UCSD-AML1 (cell line): ENCODE data around the gene DPH6.
"Not testable (repeated sequence)": the region's sequence is repeated elsewhere in the genome, so short reads cannot be mapped to it uniquely, and the experiment has no call there.

Experiments
- DNase-seq: peaks from one replicate; lab custom pipeline; 2025; ENCODE audit not compliant: unreplicated experiment; lab: John Stamatoyannopoulos, UW

The DPH6 gene

DNA sequence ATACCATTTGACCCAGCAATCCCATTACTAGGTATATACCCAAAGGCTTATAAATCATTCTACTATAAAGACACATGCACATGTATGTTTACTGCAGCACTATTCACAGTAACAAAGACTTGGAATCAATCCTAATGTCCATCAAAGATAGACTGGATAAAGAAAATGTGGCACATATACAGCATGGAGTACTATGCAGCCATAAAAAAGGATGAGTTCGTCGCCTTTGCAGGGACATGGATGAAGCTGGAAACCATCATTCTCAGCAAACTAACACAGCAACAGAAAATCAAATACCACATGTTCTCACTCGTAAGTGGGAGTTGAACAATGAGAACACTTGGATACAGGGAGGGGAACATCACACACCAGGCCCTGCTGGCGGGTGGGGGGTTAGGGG is 104.7 kb downstream of the DPH6 start:
- not testable (repeated sequence) for DNase-seq

GRCh38 chr15:35440265-35440664 is 105.7 kb downstream of the DPH6 start:
- no peak for DNase-seq

DNA sequence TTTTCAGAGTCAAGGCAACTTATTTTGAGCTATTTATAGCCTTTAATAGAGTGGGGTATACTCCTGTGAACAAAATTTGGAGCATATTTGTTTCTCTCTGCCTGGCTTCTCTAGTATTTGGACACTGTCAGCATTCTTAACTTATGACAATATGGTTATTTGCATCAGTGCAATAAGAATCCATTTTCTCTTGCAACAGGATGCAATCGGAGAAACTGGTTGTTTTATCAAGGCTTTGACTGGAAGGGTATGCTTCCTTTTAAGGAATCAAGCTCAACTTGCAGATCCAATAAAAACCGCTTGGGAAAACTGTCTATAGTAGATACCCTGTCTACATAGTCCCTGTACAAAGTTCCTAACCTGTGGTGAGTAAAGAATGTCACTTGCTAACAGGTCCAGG is 106.7 kb downstream of the DPH6 start:
- no peak for DNase-seq

GRCh38 chr15:35437157-35437556 is 108.8 kb downstream of the DPH6 start:
- DNase-seq, result no peak

- DNase-seq, result no peak
Observed at GRCh38 chr15:35436422-35436821, 109.5 kb downstream of the DPH6 start.

DNA sequence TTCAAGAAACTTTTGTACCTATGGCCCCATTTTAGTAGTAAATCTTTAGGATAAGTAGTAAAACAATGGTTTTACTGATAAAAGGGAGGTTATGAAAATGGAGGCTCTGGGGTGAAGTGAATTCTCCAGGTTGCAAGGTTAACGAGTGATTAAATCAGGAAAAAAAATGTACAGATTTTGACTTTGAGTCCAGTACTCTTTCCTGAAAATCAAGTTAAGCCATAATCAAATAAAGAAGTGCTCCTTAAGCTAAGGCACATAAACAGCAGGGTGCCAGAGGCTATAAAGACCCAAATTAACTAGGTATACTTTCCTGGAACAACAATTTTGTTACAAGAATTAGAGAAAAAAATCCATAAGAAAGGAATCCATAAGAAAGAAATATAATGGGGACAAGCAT is 114.7 kb downstream of the DPH6 start:
- DNase-seq, result no peak

DNA sequence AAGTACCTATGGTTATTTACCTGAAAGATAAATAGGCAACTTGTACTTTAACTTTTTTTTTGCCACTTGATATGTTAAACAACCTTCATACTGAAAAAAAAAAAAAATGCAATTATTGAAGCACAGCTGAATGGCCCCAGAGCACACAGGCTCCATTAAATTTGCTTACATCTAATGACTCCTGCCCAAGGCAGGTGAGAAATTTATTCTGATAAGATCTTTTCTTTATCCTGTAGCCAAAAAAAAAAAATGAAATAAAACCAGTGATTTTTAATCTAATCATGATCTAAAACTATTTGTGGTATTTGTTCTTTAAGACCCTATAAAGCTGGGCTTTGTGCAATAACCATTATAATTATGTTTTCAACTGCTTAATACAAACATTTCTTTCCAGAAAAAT is 115.7 kb downstream of the DPH6 start:
- no peak for DNase-seq

DNA sequence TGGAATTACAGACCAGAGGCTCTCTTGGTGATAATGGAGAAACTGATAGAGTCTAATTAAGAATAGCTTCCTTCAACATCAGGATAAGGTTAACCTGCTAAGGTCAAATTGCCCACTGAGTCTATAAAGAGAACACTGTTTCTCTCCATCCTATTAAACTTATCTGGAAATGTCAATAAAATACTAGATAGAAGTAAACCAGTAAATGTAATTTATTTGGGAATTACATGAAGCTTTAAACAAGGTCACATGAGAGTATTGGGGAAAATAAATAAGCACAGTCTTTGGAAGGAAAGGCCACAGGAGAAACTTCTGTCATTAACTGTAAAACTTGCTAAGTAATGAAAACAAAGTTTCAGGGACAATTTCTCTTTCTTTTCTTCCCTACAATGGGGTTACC is 118.5 kb downstream of the DPH6 start:
- no peak for DNase-seq

DNA sequence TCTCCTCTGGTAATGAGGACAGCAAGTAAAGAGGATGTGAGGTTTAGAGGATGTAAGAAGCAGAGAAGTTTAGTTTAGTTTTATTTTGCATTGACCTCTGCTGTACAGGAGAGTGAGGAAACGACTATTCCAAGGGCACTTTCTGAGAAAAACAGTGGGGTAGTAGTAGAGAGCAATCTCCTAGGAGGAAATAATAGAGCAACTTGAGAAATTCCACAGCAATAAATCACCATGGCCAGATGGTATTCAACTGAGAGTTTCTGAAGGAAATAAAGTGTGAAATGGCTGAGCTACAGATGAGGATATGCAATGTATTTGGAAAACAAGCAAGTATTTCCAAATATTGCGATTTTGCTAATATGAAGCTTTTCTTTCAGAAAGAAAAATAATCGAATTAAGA is 118.9 kb downstream of the DPH6 start:
- no peak for DNase-seq

GRCh38 chr15:35410775-35411174 is 135.2 kb downstream of the DPH6 start:
- DNase-seq, result no peak

DNA sequence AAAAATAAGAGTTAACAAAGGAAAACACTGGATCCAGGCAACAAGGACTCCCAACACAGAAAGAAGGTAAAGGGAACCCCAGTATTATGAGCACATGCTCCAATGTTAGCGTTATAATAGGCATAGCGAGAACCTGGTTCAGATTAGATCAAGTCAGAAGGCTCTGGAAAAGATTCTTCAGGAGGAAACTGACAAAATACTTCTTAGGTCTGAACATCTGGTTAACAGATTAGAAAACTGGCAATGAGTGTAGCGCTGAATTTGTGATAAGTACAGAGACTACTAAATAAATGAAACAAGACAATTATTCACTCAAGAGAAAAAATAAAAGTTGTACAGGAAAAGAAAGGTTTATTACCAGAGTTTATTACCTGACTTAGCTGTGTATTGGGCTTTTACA is 146.1 kb downstream of the DPH6 start:
- DNase-seq, result no peak

GRCh38 chr15:35397027-35397426 is 148.9 kb downstream of the DPH6 start:
- DNase-seq, result no peak

DNA sequence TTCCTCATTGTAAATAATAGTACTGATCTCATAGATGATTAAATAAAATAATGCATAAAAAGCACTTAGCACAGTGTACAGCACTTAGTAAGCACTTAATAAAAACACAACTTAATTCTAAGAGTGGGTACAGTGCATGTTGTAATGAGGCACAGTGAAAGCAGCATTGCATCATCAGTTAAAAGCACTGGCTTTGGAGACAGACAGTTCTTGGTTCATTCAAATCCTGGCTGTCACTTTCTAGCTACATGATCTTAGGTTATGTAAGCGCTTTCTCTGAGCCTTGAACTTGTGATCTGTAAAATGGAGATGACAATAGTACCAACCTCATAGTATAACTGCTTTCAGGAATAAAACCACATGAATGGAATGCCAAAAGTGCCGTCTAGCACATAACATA is 151.5 kb downstream of the DPH6 start:
- DNase-seq, result no peak

DNA sequence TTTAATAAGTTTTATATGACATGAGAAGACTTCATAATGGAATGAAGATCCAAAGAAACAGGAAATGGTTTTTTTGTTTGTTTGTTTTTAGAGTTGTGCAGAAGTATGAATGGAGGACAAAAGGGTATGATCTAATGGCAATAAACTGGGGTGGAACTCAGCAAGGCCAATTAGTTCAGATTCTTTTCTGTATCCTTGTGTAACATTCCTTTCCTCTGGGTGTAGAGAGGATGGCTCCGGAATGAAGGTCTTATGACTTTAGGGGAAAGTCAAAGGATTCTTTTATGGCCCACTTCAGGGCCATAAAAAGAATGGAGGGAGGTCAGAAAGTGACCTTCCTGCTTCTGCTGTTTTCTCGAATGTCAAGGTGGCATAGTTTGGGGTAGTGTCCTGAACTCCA is 152.6 kb downstream of the DPH6 start:
- DNase-seq, result no peak

- not testable (repeated sequence) for DNase-seq
Observed at GRCh38 chr15:35391408-35391984, 154.5 kb downstream of the DPH6 start.

DNA sequence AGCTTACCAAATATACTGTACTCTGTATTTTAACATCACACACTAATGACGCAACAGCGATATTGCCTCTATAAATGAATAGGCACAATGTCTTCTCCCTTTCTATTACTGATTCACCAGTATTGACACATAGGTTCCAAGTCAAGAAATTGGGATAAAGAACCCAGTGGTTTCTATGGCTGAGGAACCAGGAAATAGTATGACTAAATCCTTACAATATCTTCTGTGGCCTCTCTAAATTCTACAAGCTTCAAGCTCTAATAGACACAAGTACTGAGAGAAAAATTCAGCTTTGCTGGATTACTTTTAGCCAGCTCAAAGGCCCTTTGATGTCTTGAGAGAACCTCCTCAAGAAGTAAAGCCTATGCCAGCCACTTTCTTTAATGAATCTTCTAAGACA is 162.5 kb downstream of the DPH6 start:
- DNase-seq, result no peak

DNA sequence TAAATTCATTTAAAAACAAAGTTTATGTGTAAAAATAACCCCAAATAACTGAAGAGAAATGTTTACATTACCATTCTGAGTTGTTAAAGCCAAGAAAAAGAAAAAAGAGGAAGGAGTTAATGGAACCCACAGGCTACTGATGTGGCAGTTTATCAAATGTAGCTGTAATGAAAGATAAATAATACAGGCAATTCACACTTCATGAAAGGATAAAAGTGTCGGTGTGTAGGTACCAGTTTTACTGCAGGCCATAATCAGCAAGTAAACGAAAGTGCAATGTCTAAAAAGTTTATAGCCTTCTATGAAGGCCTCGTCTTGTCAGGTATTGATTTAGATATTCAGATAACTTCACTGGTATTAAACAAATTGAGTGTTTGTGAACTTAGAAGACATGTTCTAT is 164.6 kb downstream of the DPH6 start:
- DNase-seq, result no peak

GRCh38 chr15:35379972-35380371 is 166.0 kb downstream of the DPH6 start:
- DNase-seq, result no peak

DNA sequence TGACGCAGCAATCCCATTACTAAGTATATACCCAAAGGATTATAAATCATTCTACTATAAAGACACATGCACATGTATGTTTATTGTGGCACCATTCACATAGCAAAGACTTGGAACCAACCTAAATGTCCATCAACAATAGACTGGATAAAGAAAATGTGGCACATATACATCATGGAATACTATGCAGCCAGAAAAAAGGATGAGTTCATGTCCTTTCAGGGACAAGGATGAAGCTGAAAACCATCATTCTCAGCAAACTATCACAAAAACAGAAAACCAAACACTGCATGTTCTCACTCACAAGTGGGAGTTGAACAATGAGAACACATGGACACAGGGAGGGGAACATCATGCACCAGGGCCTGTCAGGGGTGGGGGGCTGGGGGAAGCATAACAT is 167.5 kb downstream of the DPH6 start:
- not testable (repeated sequence) for DNase-seq

GRCh38 chr15:35376707-35377106 is 169.3 kb downstream of the DPH6 start:
- DNase-seq, result no peak

GRCh38 chr15:35374661-35375060 is 171.3 kb downstream of the DPH6 start:
- DNase-seq, result no peak

- no peak for DNase-seq
Observed at GRCh38 chr15:35362195-35362829, 183.7 kb downstream of the DPH6 start.

DNA sequence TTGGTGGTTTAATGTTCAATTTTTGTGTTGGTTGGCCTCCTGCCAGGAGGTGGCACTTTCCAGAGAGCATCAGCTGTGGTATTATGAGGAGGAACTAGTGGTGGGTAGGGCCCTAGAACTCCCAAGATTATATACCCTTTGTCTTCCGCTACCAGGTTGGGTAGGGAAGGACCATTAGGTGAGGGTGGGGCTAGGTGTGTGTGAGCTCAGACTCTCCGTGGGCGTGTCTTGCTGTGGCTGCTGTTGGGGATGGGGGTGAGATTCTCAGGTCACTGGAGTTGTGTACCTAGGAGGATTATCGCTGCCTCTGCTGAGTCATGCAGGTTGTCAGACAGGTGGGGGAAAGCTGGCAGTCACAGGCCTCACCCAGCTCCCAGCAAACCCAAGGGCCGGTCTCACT is 187.1 kb downstream of the DPH6 start:
- DNase-seq, result no peak
